WERI-Rb-1 (cell line): ENCODE results near the gene KLF13.

Experiments
- DNase-seq: peaks from one replicate; pipeline ENCODE4 v3.0.0-alpha.2; 2020
- H3K27ac ChIP-seq: fragments of 250-450 bp; sonication (Bioruptor Pico); 2 replicates; pipeline ENCODE4 v1.5.1; 2020; ENCODE audit warnings: mild to moderate bottlenecking, moderate library complexity
- H3K27me3 ChIP-seq: fragments of 250-450 bp; sonication (Bioruptor Pico); 2 replicates; pipeline ENCODE4 v1.5.1; 2021; ENCODE audit warnings: mild to moderate bottlenecking, low read depth, moderate library complexity; ENCODE audit not compliant: insufficient read depth, severe bottlenecking
- H3K36me3 ChIP-seq: fragments of 250-450 bp; sonication (Bioruptor Pico); 2 replicates; pipeline ENCODE4 v1.5.1; 2020; ENCODE audit warnings: mild to moderate bottlenecking, moderate library complexity
- H3K4me3 ChIP-seq: 2 replicates; pipeline ENCODE4 v1.5.1; 2011; ENCODE audit warnings: low read depth, mild to moderate bottlenecking, control low read depth, low read length
- H3K9me3 ChIP-seq: fragments of 250-450 bp; sonication (Bioruptor Pico); 2 replicates; pipeline ENCODE4 v1.5.1; 2021; ENCODE audit warnings: mild to moderate bottlenecking, moderate library complexity; ENCODE audit not compliant: severe bottlenecking
- TF ChIP-seq, protein P1 (sequence below): IDR thresholded peaks from 2 replicates; pipeline ENCODE4 v1.5.1; 2011; ENCODE audit warnings: low read depth, mild to moderate bottlenecking, control low read depth, inconsistent platforms, low read length

Gene KLF13

GRCh38 chr15:31382713-31383045, 56.0 kb downstream of the KLF13 start:
- H3K27ac ChIP-seq = no peak overlapping the region
- no peaks in the 10 kb centered on the region for H3K27me3 ChIP-seq
- peaks cover 6% of the 10 kb centered on the region; the same call in 1 of the 2 replicates for H3K36me3 ChIP-seq
- no peak overlapping the region for H3K4me3 ChIP-seq
- peaks cover 10% of the 10 kb centered on the region for H3K9me3 ChIP-seq
- TF ChIP-seq, protein P1, sequence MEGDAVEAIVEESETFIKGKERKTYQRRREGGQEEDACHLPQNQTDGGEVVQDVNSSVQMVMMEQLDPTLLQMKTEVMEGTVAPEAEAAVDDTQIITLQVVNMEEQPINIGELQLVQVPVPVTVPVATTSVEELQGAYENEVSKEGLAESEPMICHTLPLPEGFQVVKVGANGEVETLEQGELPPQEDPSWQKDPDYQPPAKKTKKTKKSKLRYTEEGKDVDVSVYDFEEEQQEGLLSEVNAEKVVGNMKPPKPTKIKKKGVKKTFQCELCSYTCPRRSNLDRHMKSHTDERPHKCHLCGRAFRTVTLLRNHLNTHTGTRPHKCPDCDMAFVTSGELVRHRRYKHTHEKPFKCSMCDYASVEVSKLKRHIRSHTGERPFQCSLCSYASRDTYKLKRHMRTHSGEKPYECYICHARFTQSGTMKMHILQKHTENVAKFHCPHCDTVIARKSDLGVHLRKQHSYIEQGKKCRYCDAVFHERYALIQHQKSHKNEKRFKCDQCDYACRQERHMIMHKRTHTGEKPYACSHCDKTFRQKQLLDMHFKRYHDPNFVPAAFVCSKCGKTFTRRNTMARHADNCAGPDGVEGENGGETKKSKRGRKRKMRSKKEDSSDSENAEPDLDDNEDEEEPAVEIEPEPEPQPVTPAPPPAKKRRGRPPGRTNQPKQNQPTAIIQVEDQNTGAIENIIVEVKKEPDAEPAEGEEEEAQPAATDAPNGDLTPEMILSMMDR = no peak
- DNase-seq = no peak

DNA sequence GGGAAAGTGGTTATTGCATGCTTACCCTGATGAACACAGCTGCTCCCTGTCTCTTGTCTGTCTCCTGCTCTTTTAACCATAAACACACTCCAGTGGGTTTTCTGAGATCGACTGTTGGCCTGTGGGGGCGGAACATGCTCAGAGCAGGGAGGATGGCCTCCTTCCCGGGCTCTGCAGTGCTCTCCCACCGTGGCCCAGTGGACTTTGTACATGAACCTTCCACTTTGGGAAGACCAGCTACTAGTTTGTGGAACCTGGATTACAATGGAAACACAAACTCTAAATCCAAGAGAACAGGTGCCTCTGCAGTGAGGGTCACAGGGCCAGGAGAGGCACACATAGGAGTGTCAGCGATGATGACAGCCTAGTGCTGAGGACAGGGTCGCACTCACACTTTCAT, 56.5 kb downstream of the KLF13 start:
- peaks cover 10% of the 10 kb centered on the region for H3K9me3 ChIP-seq
- TF ChIP-seq, protein P1 = no peak
- no peak overlapping the region for H3K27ac ChIP-seq
- H3K36me3 ChIP-seq = peaks cover 6% of the 10 kb centered on the region; the same call in 1 of the 2 replicates
- no peak for DNase-seq
- H3K4me3 ChIP-seq = no peak overlapping the region
- H3K27me3 ChIP-seq = no peaks in the 10 kb centered on the region

- no peak overlapping the region for H3K27ac ChIP-seq
- no peak overlapping the region for H3K4me3 ChIP-seq
- TF ChIP-seq, protein P1 = no peak
- H3K36me3 ChIP-seq = peaks cover 6% of the 10 kb centered on the region; the same call in 1 of the 2 replicates
- H3K9me3 ChIP-seq = peaks cover 10% of the 10 kb centered on the region
- no peak for DNase-seq
- no peaks in the 10 kb centered on the region for H3K27me3 ChIP-seq
These were observed 57.9 kb downstream of the KLF13 start for GRCh38 chr15:31384568-31384967.

GRCh38 chr15:31385736-31386135, 59.1 kb downstream of the KLF13 start:
- Histone ChIP-seq H3K9me3 (peaks cover 4% of the 10 kb centered on the region), H3K27me3 (no peaks in the 10 kb centered on the region), H3K4me3 (no peak overlapping the region), H3K36me3 (no peaks in the 10 kb centered on the region; the same call in 1 of the 2 replicates), H3K27ac (no peak overlapping the region)
- no peak for DNase-seq
- TF ChIP-seq, protein P1 = no peak

DNA sequence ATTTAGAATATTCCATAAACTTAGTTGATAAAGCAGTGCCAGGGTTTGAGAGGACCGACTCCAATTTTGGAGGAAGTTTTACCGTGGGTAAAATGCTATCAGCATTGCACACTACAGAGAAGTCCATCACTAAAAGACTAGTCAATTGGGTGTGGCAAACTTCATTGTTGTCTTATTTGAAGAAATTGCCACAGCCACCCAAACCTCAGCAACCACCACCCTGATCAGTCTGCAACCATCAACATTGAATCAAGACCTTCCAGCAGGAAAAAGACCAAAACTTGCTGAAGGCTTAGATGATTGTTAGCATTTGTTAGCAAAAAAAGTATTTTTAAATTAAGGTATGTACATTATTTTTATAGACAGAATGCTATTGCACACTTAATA, 60.5 kb downstream of the KLF13 start:
- no peaks in the 10 kb centered on the region for H3K27me3 ChIP-seq
- TF ChIP-seq, protein P1 = no peak
- DNase-seq = no peak
- no peaks in the 10 kb centered on the region for H3K36me3 ChIP-seq
- no peak overlapping the region for H3K27ac ChIP-seq
- H3K9me3 ChIP-seq = no peaks in the 10 kb centered on the region
- no peak overlapping the region for H3K4me3 ChIP-seq

DNA sequence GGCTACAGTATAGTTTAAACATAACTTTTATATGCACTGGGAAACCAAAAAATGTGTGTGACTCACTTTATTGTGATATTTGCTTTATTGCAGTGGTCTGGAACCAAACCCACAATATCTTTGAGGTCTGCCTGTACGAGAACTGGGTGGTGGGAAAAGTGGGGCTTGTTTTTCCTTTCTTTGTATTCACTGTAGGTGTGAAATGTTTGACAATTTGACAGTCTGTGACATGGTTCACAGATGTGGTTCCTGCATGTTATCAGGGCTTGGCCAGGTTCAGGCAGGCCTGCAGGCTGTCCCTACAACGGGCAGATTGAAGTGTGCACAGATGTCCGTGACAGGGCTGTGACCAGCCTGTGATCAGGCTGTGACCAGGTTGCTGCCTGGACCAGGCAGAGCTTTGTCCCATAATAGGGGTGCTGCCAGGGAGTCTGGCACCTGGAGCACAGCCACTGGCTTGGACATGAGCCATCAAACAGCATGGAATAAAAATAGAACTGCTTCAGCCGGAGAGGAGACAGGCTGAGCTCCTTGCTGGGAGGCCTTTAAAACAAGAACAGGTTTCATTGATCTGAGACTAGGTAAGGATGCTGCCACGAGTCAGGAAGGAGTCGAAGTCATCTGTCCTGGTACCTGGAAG, 61.0 kb downstream of the KLF13 start:
- Histone ChIP-seq H3K27me3 (no peaks in the 10 kb centered on the region), H3K4me3 (no peak overlapping the region), H3K9me3 (no peaks in the 10 kb centered on the region), H3K27ac (no peak overlapping the region), H3K36me3 (no peaks in the 10 kb centered on the region)
- no peak for DNase-seq
- TF ChIP-seq, protein P1 = no peak
